Putamen (tissue), 1 donor: ENCODE data around the gene LDLRAD3.
"Not testable (repeated sequence)": the region's sequence is repeated elsewhere in the genome, so short reads cannot be mapped to it uniquely, and the experiment has no call there.

ENCODE experiments used
- DNase-seq: peaks from one replicate; pipeline ENCODE4 v3.0.0-alpha.2; 2016; ENCODE audit warnings: low spot score

LDLRAD3 gene

GRCh38 chr11:35995681-35996271 lies 51.9 kb downstream of the LDLRAD3 start:
- DNase-seq, result no peak

GRCh38 chr11:35997902-35998520 lies 54.1 kb downstream of the LDLRAD3 start:
- DNase-seq, result no peak

- no peak for DNase-seq
These were observed 54.8 kb downstream of the LDLRAD3 start for GRCh38 chr11:35998634-35999033.

- DNase-seq, result no peak
These were observed 56.8 kb downstream of the LDLRAD3 start for GRCh38 chr11:36000616-36001190.

GRCh38 chr11:36002196-36002595 lies 58.3 kb downstream of the LDLRAD3 start:
- DNase-seq, result peak; percentile 64

- DNase-seq, result no peak
These were observed 58.9 kb downstream of the LDLRAD3 start for GRCh38 chr11:36002796-36003195.

GRCh38 chr11:36006556-36006955 lies 62.7 kb downstream of the LDLRAD3 start:
- DNase-seq, result no peak

GRCh38 chr11:36007127-36007655 lies 63.3 kb downstream of the LDLRAD3 start:
- no peak for DNase-seq

- no peak for DNase-seq
These were observed 64.7 kb downstream of the LDLRAD3 start for GRCh38 chr11:36008584-36008983.

- DNase-seq, result peak; percentile 51
These were observed 65.6 kb downstream of the LDLRAD3 start for GRCh38 chr11:36009473-36009872.

- no peak for DNase-seq
These were observed 66.3 kb downstream of the LDLRAD3 start for GRCh38 chr11:36010010-36010740.

- DNase-seq, result no peak
These were observed 67.7 kb downstream of the LDLRAD3 start for GRCh38 chr11:36011574-36011973.

- DNase-seq, result no peak
These were observed 68.6 kb downstream of the LDLRAD3 start for GRCh38 chr11:36012455-36012854.

GRCh38 chr11:36012979-36013378 lies 69.1 kb downstream of the LDLRAD3 start:
- no peak for DNase-seq

GRCh38 chr11:36013446-36013845 lies 69.6 kb downstream of the LDLRAD3 start:
- not testable (repeated sequence) for DNase-seq

- DNase-seq, result no peak
These were observed 70.4 kb downstream of the LDLRAD3 start for GRCh38 chr11:36013950-36014897.

- DNase-seq, result no peak
These were observed 71.2 kb downstream of the LDLRAD3 start for GRCh38 chr11:36014898-36015665.

- peak; percentile 55 for DNase-seq
These were observed 71.9 kb downstream of the LDLRAD3 start for GRCh38 chr11:36015799-36016198.

GRCh38 chr11:36016263-36016662 lies 72.4 kb downstream of the LDLRAD3 start:
- DNase-seq, result no peak

GRCh38 chr11:36016709-36017108 lies 72.8 kb downstream of the LDLRAD3 start:
- DNase-seq, result no peak
